Neuronal stem cell (in vitro differentiated cells): ENCODE results near the gene NACA2.

Experiments used
- DNase-seq: peaks from one replicate; pipeline ENCODE4 v3.0.0-alpha.2; 2013; ENCODE audit warnings: low spot score
- H2AFZ ChIP-seq: one replicate; pipeline ENCODE4 v1.6.1; 2013; ENCODE audit warnings: mild to moderate bottlenecking, low read length, inconsistent platforms
- H2AK5ac ChIP-seq: 2 replicates; pipeline ENCODE4 v1.6.1; 2013; ENCODE audit warnings: low read depth, mild to moderate bottlenecking, inconsistent platforms, low read length, moderate library complexity, mixed read lengths
- H2BK120ac ChIP-seq: 2 replicates; pipeline ENCODE4 v1.6.1; 2013; ENCODE audit warnings: low read depth, mild to moderate bottlenecking, inconsistent platforms, low read length, moderate library complexity, mixed read lengths
- H2BK12ac ChIP-seq: one replicate; pipeline ENCODE4 v1.6.1; 2013; ENCODE audit warnings: low read length, inconsistent platforms
- H2BK15ac ChIP-seq: 2 replicates; pipeline ENCODE4 v1.6.1; 2013; ENCODE audit warnings: mild to moderate bottlenecking, low read length, inconsistent platforms, mixed read lengths
- H2BK5ac ChIP-seq: one replicate; pipeline ENCODE4 v1.6.1; 2013; ENCODE audit warnings: inconsistent platforms, mild to moderate bottlenecking, low read length, moderate library complexity
- H3K14ac ChIP-seq: one replicate; pipeline ENCODE4 v1.6.1; 2013; ENCODE audit warnings: low read length, inconsistent platforms
- H3K18ac ChIP-seq: 2 replicates; pipeline ENCODE4 v1.6.1; 2013; ENCODE audit warnings: low read length, inconsistent platforms
- H3K23ac ChIP-seq: 2 replicates; pipeline ENCODE4 v1.6.1; 2013; ENCODE audit warnings: low read depth, mild to moderate bottlenecking, mixed read lengths, low read length, inconsistent platforms; ENCODE audit not compliant: poor library complexity
- H3K27ac ChIP-seq: replicated peaks from 3 replicates; pipeline ENCODE4 v1.5.1; 2013; ENCODE audit warnings: low read length, inconsistent platforms
- H3K27me3 ChIP-seq, 3 experiments: 2 replicates each; pipeline ENCODE4 v1.6.1; 2013; ENCODE audit warnings: low read length in 3 of 3, mild to moderate bottlenecking in 2 of 3, inconsistent platforms in 1 of 3, low read depth in 1 of 3, mixed read lengths in 1 of 3, moderate library complexity in 1 of 3; ENCODE audit not compliant: control insufficient read depth in 3 of 3, insufficient read depth in 3 of 3
- H3K36me3 ChIP-seq, 2 donors: replicated peaks in 1 of 2; 2 replicates each; pipeline ENCODE4 v1.6.1; 2013; ENCODE audit warnings: low read length in 2 of 2; ENCODE audit not compliant: control insufficient read depth in 2 of 2, insufficient read depth in 2 of 2
- H3K4ac ChIP-seq: 2 replicates; pipeline ENCODE4 v1.6.1; 2013; ENCODE audit warnings: inconsistent platforms, mild to moderate bottlenecking, low read length, moderate library complexity
- H3K4me1 ChIP-seq, 2 donors: 1 replicate in 1 of 2; 2 replicates in 1 of 2; pipeline ENCODE4 v1.6.1; 2013; ENCODE audit warnings: low read length in 2 of 2, low read depth in 1 of 2; ENCODE audit not compliant: control insufficient read depth in 2 of 2, insufficient read depth in 1 of 2
- H3K4me2 ChIP-seq: one replicate; pipeline ENCODE4 v1.6.1; 2013; ENCODE audit warnings: mild to moderate bottlenecking, low read length, inconsistent platforms; ENCODE audit not compliant: insufficient read depth, poor library complexity, severe bottlenecking
- H3K4me3 ChIP-seq, 2 donors: 2 replicates each; pipeline ENCODE4 v1.5.1; 2013; ENCODE audit warnings: low read length in 2 of 2, mild to moderate bottlenecking in 2 of 2, inconsistent platforms in 1 of 2, moderate library complexity in 1 of 2
- H3K79me1 ChIP-seq: one replicate; pipeline ENCODE4 v1.6.1; 2013; ENCODE audit warnings: low read depth, mild to moderate bottlenecking, inconsistent platforms, low read length, moderate library complexity
- H3K9ac ChIP-seq: one replicate; pipeline ENCODE4 v1.6.1; 2013; ENCODE audit warnings: mild to moderate bottlenecking, low read depth, low read length, inconsistent platforms; ENCODE audit not compliant: poor library complexity
- H3K9me3 ChIP-seq, 2 donors: replicated peaks in 1 of 2; 2 replicates each; pipeline versions ENCODE3 to v1.6.1; 2013; ENCODE audit warnings: low read length in 2 of 2, mild to moderate bottlenecking in 2 of 2, inconsistent platforms in 1 of 2, low read depth in 1 of 2, mixed read lengths in 1 of 2, moderate library complexity in 1 of 2; ENCODE audit not compliant: control insufficient read depth in 2 of 2, insufficient read depth in 1 of 2
- H4K8ac ChIP-seq: one replicate; pipeline ENCODE4 v1.6.1; 2013; ENCODE audit warnings: low read depth, mild to moderate bottlenecking, inconsistent platforms, low read length, moderate library complexity
- H4K91ac ChIP-seq: one replicate; pipeline ENCODE4 v1.6.1; 2013; ENCODE audit warnings: low read length, low read depth, mild to moderate bottlenecking, inconsistent platforms; ENCODE audit not compliant: poor library complexity
- WGBS, 2 donors: extraction: QIAGEN DNeasy Blood & Tissue Kit; methylation state at CpG; one replicate each; pipeline ENCODE4 v1.1.7; 2013; ENCODE audit warnings: missing lambda C conversion rate in 2 of 2, mixed read lengths in 1 of 2; ENCODE audit not compliant: insufficient read length in 2 of 2, insufficient replicate concordance in 1 of 2; ENCODE audit errors: extremely low coverage in 2 of 2; 5-methylcytosine and 5-hydroxymethylcytosine counted together

Gene NACA2

DNA sequence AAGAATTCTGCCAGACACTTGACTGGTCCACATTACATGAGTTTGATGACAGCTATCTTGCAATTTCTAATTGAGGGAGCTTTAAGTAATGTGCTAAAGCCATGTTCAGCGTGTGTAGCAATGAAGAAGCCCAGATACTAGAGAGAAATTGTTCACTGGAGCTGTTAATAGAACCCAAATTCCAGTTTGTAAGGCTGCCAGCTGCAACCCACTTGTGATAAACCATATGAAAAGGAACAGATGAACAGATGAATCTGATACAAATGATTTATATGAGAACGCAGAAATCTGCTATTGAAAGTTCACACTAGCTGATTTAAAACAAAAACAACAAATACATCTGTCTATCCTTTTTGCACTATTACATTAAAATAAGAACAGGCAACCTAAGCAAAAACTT, 6.2 kb downstream of the NACA2 start:
- Histone ChIP-seq H3K27ac (no peak overlapping the region), H2AK5ac (no peak overlapping the region), H4K91ac (no peak overlapping the region), H3K14ac (no peak overlapping the region), H3K79me1 (no peaks in the 10 kb centered on the region), H3K18ac (no peak overlapping the region), H2BK15ac (no peak overlapping the region), H3K36me3 (no peaks in the 10 kb centered on the region), H3K9ac (no peak overlapping the region), H2BK5ac (no peak overlapping the region), H2BK120ac (no peak overlapping the region), H3K9me3 (no peaks in the 10 kb centered on the region), H3K4ac (no peak overlapping the region), H3K4me3 (no peak overlapping the region), H3K23ac (no peak overlapping the region), H3K27me3 (peaks cover 0 to 15% (median 0%) of the 10 kb centered on the region in 3 experiments), H2BK12ac (no peak overlapping the region), H3K4me2 (no peak overlapping the region), H3K4me1 (peaks cover 0 to 2% of the 10 kb centered on the region in 2 donors), H4K8ac (no peak overlapping the region), H2AFZ (no peak overlapping the region)
- no peak for DNase-seq
- no CpG with 5 or more reads among the region's 2 CpGs for WGBS, 2 donors

GRCh38 chr17:61584266-61584665, 6.8 kb downstream of the NACA2 start:
- Histone ChIP-seq H2AK5ac (no peak overlapping the region), H3K4ac (no peak overlapping the region), H3K14ac (no peak overlapping the region), H3K18ac (no peak overlapping the region), H2BK12ac (no peak overlapping the region), H3K36me3 (no peaks in the 10 kb centered on the region), H2AFZ (no peak overlapping the region), H3K4me1 (peaks cover 0 to 2% of the 10 kb centered on the region in 2 donors), H3K23ac (no peak overlapping the region), H2BK5ac (no peak overlapping the region), H3K27ac (no peak overlapping the region), H3K4me3 (no peak overlapping the region), H3K27me3 (peaks cover 0 to 20% (median 0%) of the 10 kb centered on the region in 3 experiments), H3K9ac (no peak overlapping the region), H4K91ac (no peak overlapping the region), H3K4me2 (no peak overlapping the region), H2BK15ac (no peak overlapping the region), H4K8ac (no peak overlapping the region), H2BK120ac (no peak overlapping the region), H3K79me1 (no peaks in the 10 kb centered on the region), H3K9me3 (no peaks in the 10 kb centered on the region)
- no CpG with 5 or more reads among the region's 2 CpGs for WGBS, 2 donors
- DNase-seq: no peak

DNA sequence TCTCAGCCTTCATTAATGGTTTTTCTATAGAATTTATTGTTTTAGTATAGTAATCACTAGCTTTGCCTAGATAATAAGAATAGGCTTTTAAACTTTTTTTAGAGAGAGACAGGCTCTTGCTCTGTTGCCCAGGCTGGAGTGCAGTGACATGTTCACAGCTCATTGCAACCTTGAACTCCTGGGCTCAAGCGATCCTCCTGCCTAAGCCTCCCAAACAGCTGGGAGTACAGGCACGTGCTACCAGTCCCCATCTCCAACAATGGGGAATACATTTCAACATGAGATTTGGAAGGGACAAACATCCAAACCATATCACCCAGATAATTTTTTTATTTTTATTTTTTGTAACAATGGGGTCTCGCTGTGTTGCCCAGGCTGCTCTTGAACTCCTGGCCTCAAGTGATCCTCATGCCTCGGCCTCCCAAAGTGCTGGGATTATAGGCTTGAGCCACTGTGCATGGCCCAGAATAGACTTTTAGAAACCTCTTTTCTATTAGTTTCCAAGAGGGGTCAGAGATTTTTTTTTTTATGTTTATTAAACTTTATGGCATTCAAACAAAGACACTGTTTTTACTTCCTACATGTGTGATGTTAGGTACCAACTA, 7.3 kb downstream of the NACA2 start:
- Histone ChIP-seq H2BK12ac (no peak overlapping the region), H3K23ac (no peak overlapping the region), H3K4me3 (no peak overlapping the region), H3K27ac (no peak overlapping the region), H2AK5ac (no peak overlapping the region), H3K4ac (no peak overlapping the region), H4K8ac (no peak overlapping the region), H2BK15ac (no peak overlapping the region), H3K9ac (no peak overlapping the region), H2BK120ac (no peak overlapping the region), H3K18ac (no peak overlapping the region), H3K14ac (no peak overlapping the region), H3K79me1 (no peaks in the 10 kb centered on the region), H2AFZ (no peak overlapping the region), H3K4me1 (peaks cover 0 to 2% of the 10 kb centered on the region in 2 donors), H3K4me2 (no peak overlapping the region), H3K27me3 (peaks cover 0 to 21% (median 0%) of the 10 kb centered on the region in 3 experiments), H3K9me3 (no peaks in the 10 kb centered on the region), H4K91ac (no peak overlapping the region), H3K36me3 (no peaks in the 10 kb centered on the region), H2BK5ac (no peak overlapping the region)
- DNase-seq: no peak
- no CpG with 5 or more reads among the region's 4 CpGs for WGBS, 2 donors

GRCh38 chr17:61583242-61583641, 7.8 kb downstream of the NACA2 start:
- no peak overlapping the region for H2BK15ac ChIP-seq
- H4K91ac ChIP-seq: no peak overlapping the region
- no peak overlapping the region for H3K9ac ChIP-seq
- no peak overlapping the region for H4K8ac ChIP-seq
- no peak overlapping the region for H2BK120ac ChIP-seq
- H3K4me1 ChIP-seq: peaks cover 0 to 2% of the 10 kb centered on the region in 2 donors
- H3K27ac ChIP-seq: no peak overlapping the region
- no peaks in the 10 kb centered on the region for H3K79me1 ChIP-seq
- no peak overlapping the region for H2BK5ac ChIP-seq
- H2AK5ac ChIP-seq: no peak overlapping the region
- H3K4me2 ChIP-seq: no peak overlapping the region
- H3K23ac ChIP-seq: no peak overlapping the region
- H3K14ac ChIP-seq: no peak overlapping the region
- WGBS, 2 donors: no CpG with 5 or more reads among the region's 3 CpGs
- peaks cover 0 to 25% (median 0%) of the 10 kb centered on the region in 3 experiments for H3K27me3 ChIP-seq
- no peak overlapping the region for H2BK12ac ChIP-seq
- H3K9me3 ChIP-seq: no peaks in the 10 kb centered on the region
- no peak overlapping the region for H3K18ac ChIP-seq
- no peak overlapping the region for H3K4me3 ChIP-seq
- H3K36me3 ChIP-seq: no peaks in the 10 kb centered on the region
- H2AFZ ChIP-seq: no peak overlapping the region
- no peak overlapping the region for H3K4ac ChIP-seq
- DNase-seq: no peak
